ENCODE results near the gene IAH1. TPM values are rescaled to one million over a fixed set of nuclear protein-coding genes. Genes with fewer than 3 reads are reported as not detected.

The IAH1 gene
- total and polyA plus RNA-seq, 2 of the 4 experiments (the other 2 are of a cell fraction) = 84.5 to 89.8 TPM

DNA sequence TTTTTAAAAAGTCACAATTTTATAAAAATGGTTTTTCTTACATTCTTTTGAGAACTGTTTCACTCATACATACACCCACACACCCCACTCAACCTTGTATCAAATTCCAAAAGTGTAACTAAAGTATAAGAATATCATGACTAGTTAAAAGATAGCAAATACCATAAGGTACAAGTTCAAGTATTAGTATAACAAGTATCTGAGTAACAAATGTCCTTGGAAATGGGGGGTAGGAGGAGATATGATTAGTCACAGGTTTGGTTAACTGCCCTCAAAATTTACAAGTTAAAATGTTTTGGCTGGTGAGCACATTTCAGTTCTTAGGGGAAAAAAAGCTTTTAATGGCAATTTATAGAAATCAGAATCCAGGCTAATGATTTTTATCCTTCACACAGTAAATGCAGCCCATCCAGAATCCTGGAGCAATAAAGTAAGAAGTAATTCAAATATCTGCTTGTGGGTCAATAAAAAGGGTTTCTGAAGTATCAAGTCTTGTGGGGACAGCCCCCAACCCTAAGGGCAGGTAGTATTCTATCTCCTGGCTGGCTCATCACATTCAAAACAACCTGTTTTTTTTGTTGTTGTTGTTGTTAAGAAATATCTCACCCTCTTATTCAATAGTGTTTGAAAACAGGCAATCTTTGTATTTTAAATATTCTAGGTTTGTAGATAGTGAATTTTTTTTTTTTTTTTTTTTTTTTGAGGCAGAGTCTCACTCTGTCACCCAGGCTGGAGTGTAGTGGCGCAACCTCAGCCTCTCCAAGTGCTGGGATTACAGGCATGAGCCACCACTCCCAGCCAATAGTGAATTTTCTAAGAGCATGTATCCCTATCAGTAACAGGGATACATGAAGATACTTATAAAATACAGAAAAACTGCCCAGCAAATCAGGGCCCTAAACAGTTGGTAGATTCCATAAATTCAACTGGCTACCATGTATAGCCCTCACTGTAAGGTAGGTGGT is 14.5 kb downstream of the IAH1 start:
- no peak overlapping the region for H3K56ac ChIP-seq (ENCODE audit: extremely low read depth, insufficient read depth, low read length)
- H2BK5ac ChIP-seq (ENCODE audit: low read depth, low read length, poor library complexity, severe bottlenecking) = peak overlapping the region; percentile 13
- H3K79me1 ChIP-seq (ENCODE audit: low read depth in 1 of 2, low read length in 2 of 2) = peaks cover 28 to 52% of the 10 kb centered on the region in 2 experiments; a peak in 3 of 4 replicates
- no peak overlapping the region for H2BK120ac ChIP-seq (ENCODE audit: low read depth, low read length)
- POLR2A ChIA-PET (ENCODE audit: unreplicated experiment) = no interaction called here
- no peak overlapping the region for H3K14ac ChIP-seq (replicated peaks; ENCODE audit: low read depth, low read length)
- no peaks in the 10 kb centered on the region for H3K27me3 ChIP-seq (ENCODE audit: control insufficient read depth, insufficient read depth, low read length)
- no peak overlapping the region for H2BK20ac ChIP-seq (ENCODE audit: low read depth, low read length)
- in situ Hi-C loops (cut with MboI; ENCODE audit: low sequenced_read_pairs) (no loop called here), intact Hi-C loops (cut with micrococcal nuclease) (no loop called here), dilution Hi-C loops (cut with HindIII; ENCODE audit: low sequenced_read_pairs, unreplicated experiment) (no loop called here)
- peak; percentile 51 for ATAC-seq (ENCODE audit: low read depth)
- peak overlapping the region; percentile 25; the same call in 1 of the 2 replicates for H3K27ac ChIP-seq (ENCODE audit: insufficient read depth, low read length)
- no peak overlapping the region for H3K18ac ChIP-seq (ENCODE audit: low read depth, low read length)
- H4K8ac ChIP-seq (ENCODE audit: low read depth in 2 of 2, low read length in 2 of 2) = no peak overlapping the region
- no peak overlapping the region for H3K23ac ChIP-seq (ENCODE audit: low read depth, low read length)
- H3K9me3 ChIP-seq (ENCODE audit: control insufficient read depth, insufficient read depth, low read length) = no peaks in the 10 kb centered on the region
- H3K4me1 ChIP-seq (ENCODE audit: control insufficient read depth, insufficient read depth, low read length) = peaks cover 6% of the 10 kb centered on the region
- H2AK5ac ChIP-seq (ENCODE audit: low read depth, low read length) = no peak overlapping the region
- no peak overlapping the region for H2BK15ac ChIP-seq (ENCODE audit: low read depth, low read length)
- H4K20me1 ChIP-seq (ENCODE audit: insufficient read depth, low read length) = peaks cover 12% of the 10 kb centered on the region
- no peak overlapping the region for H3K9ac ChIP-seq (ENCODE audit: low read depth, low read length)
- no CpG with 5 or more reads among the region's 1 CpG for WGBS, 2 experiments (ENCODE audit: extremely low coverage in 2 of 2, insufficient read length in 1 of 2)
- peak; percentile 83 for DNase-seq
- H3K4me2 ChIP-seq (ENCODE audit: low read depth, low read length) = no peak overlapping the region
- no peak overlapping the region for H2AFZ ChIP-seq (replicated peaks; ENCODE audit: low read length, poor library complexity)
- H3K9me1 ChIP-seq (ENCODE audit: insufficient read depth, low read length) = peaks cover 10% of the 10 kb centered on the region
- no TSS peak for BruUV-seq (replicated peaks)
- no peak overlapping the region for H4K91ac ChIP-seq (ENCODE audit: insufficient read depth, low read depth, low read length)
- TF ChIP-seq CEBPB (IDR thresholded peaks at IDR 0.05; ENCODE audit: low read depth, low read length) (peak; percentile 62), NFE2L2 (IDR thresholded peaks at IDR 0.05; ENCODE audit: low read depth, low read length) (no peak), BHLHE40 (IDR thresholded peaks at IDR 0.05; ENCODE audit: low read depth, low read length) (no peak)
- no peak overlapping the region for H3K4me3 ChIP-seq (ENCODE audit: insufficient read depth, low read depth, low read length)
- H3K36me3 ChIP-seq (ENCODE audit: control insufficient read depth, insufficient read depth, low read length) = peaks cover 62% of the 10 kb centered on the region
- no peak overlapping the region for H2AK9ac ChIP-seq (replicated peaks; ENCODE audit: low read depth, low read length, poor library complexity)
- CTCF ChIA-PET = interaction anchor here (0.6 kb wide), 2 partner anchors 14 to 25 kb away, joined by 3 read pairs; no protein-coding TSS in a partner anchor
- H3K4ac ChIP-seq (ENCODE audit: low read depth, low read length) = no peak overlapping the region
- no peak overlapping the region for H4K5ac ChIP-seq (ENCODE audit: low read depth, low read length)

Data from IMR-90 (cell line).